ENCODE data around the gene DTNA. TPM values are rescaled to one million over a fixed set of nuclear protein-coding genes. Genes with fewer than 3 reads are reported as not detected.

The DTNA gene
- total RNA-seq, 6 experiments from 2014 or later, result 0.58 to 1.2 (median 0.98) TPM

- H3K9me3 Mint-ChIP-seq, result no peaks in the 10 kb centered on the region
- H3K27ac Mint-ChIP-seq, result no peak overlapping the region
- H3K36me3 Mint-ChIP-seq (ENCODE audit: low read depth), result no peaks in the 10 kb centered on the region
- TF ChIP-seq CTCF (IDR thresholded peaks at IDR 0.05), result no peak
- peaks cover 7% of the 10 kb centered on the region; the same call in 1 of the 2 replicates for H3K27me3 Mint-ChIP-seq (ENCODE audit: insufficient read depth)
- no peak for DNase-seq
- no peak overlapping the region for H3K4me3 Mint-ChIP-seq
- no peaks in the 10 kb centered on the region for H3K4me1 Mint-ChIP-seq (ENCODE audit: low read depth)
Observed at GRCh38 chr18:34875150-34875549, 165.1 kb downstream of the DTNA start.

DNA sequence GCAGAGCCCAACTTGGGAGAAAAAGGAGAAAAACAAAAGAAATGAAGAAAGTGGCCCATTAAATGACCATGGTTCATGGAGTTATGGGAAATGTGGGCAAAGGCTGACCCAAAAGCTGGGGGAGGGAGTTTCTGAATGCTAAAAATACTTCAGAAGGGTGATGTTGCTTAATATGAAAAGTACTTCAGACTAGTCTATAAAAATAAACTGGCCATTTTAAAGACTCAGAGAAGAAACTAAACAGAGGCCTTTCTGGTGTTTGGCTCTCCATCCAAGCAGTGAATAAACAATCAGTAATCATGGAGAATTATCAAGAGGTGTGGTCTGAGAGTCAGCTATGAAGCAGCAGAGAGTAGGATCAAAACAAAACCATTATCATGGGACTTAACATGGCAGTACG lies 170.3 kb downstream of the DTNA start:
- TF ChIP-seq CTCF (IDR thresholded peaks at IDR 0.05), result no peak
- H3K36me3 Mint-ChIP-seq (ENCODE audit: low read depth), result no peaks in the 10 kb centered on the region
- no peak overlapping the region for H3K4me3 Mint-ChIP-seq
- no peaks in the 10 kb centered on the region for H3K4me1 Mint-ChIP-seq (ENCODE audit: low read depth)
- no peak for DNase-seq
- H3K27ac Mint-ChIP-seq, result no peak overlapping the region
- H3K9me3 Mint-ChIP-seq, result no peaks in the 10 kb centered on the region
- H3K27me3 Mint-ChIP-seq (ENCODE audit: insufficient read depth), result peaks cover 7% of the 10 kb centered on the region; the same call in 1 of the 2 replicates

- Mint-ChIP-seq H3K27me3 (ENCODE audit: insufficient read depth) (peaks cover 7% of the 10 kb centered on the region; the same call in 1 of the 2 replicates), H3K9me3 (no peaks in the 10 kb centered on the region), H3K4me3 (no peak overlapping the region), H3K27ac (no peak overlapping the region), H3K36me3 (ENCODE audit: low read depth) (no peaks in the 10 kb centered on the region), H3K4me1 (ENCODE audit: low read depth) (no peaks in the 10 kb centered on the region)
- peak; percentile 63; the same call in 1 of the 2 replicates for TF ChIP-seq CTCF (IDR thresholded peaks at IDR 0.05)
- no peak for DNase-seq
Observed at GRCh38 chr18:34880882-34881834, 171.1 kb downstream of the DTNA start.

DNA sequence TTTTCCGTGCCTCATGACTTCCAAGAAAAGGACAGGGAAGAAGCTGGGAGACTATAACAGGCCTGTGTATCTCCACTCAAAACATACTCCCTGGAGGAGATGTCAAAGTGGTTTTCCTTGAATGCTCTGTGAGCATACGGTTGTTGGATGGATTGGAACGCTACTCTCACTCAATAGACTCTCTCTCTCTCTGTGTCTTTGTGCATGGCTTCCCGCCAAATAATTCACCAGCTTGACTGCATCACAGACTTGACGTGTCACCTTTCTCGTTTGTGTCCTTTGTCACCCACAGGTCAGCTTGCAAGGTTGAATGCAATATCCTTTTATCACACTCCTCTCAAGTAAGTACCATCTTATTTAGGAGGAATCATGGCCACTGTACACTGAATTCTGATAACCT lies 174.3 kb downstream of the DTNA start:
- no peaks in the 10 kb centered on the region for H3K36me3 Mint-ChIP-seq (ENCODE audit: low read depth)
- no peak for TF ChIP-seq CTCF (IDR thresholded peaks at IDR 0.05)
- H3K27me3 Mint-ChIP-seq (ENCODE audit: insufficient read depth), result peaks cover 6% of the 10 kb centered on the region; the same call in 1 of the 2 replicates
- DNase-seq, result no peak
- H3K4me3 Mint-ChIP-seq, result no peak overlapping the region
- H3K9me3 Mint-ChIP-seq, result no peaks in the 10 kb centered on the region
- no peak overlapping the region for H3K27ac Mint-ChIP-seq
- H3K4me1 Mint-ChIP-seq (ENCODE audit: low read depth), result no peaks in the 10 kb centered on the region

- peaks cover 10% of the 10 kb centered on the region; the same call in 1 of the 2 replicates for H3K27me3 Mint-ChIP-seq (ENCODE audit: insufficient read depth)
- H3K36me3 Mint-ChIP-seq (ENCODE audit: low read depth), result no peaks in the 10 kb centered on the region
- H3K27ac Mint-ChIP-seq, result no peak overlapping the region
- no peaks in the 10 kb centered on the region for H3K4me1 Mint-ChIP-seq (ENCODE audit: low read depth)
- H3K4me3 Mint-ChIP-seq, result no peak overlapping the region
- DNase-seq, result no peak
- no peak for TF ChIP-seq CTCF (IDR thresholded peaks at IDR 0.05)
- H3K9me3 Mint-ChIP-seq, result no peaks in the 10 kb centered on the region
Observed at GRCh38 chr18:34886177-34886576, 176.1 kb downstream of the DTNA start.

All from HFFc6 (cell line).